HEK293T (cell line): ENCODE data around the gene KLHL22.

Experiments used
- ARNT ChIP-seq: fragments of 450-650 bp; IDR thresholded peaks from 2 replicates; pipeline ENCODE4 v1.6.1; 2017; ENCODE audit warnings: mild to moderate bottlenecking
- CTBP1 ChIP-seq: fragments of 450-650 bp; IDR thresholded peaks from 2 replicates; pipeline ENCODE4 v1.6.1; 2016; ENCODE audit warnings: borderline replicate concordance
- FOXM1 ChIP-seq: fragments of 450-650 bp; IDR thresholded peaks from 2 replicates; pipeline ENCODE4 v1.6.1; 2017; ENCODE audit warnings: mild to moderate bottlenecking, borderline replicate concordance
- HDGF ChIP-seq: fragments of 450-650 bp; IDR thresholded peaks from 2 replicates; pipeline ENCODE4 v1.6.1; 2017; ENCODE audit warnings: antibody characterized with exemption, borderline replicate concordance
- LEF1 ChIP-seq: fragments of 450-650 bp; IDR thresholded peaks from 2 replicates; pipeline ENCODE4 v1.6.1; 2017; ENCODE audit warnings: mild to moderate bottlenecking, borderline replicate concordance
- SP1 ChIP-seq: fragments of 450-650 bp; IDR thresholded peaks from 2 replicates; pipeline ENCODE4 v1.6.1; 2017
- SUZ12 ChIP-seq: fragments of 450-650 bp; IDR thresholded peaks from 2 replicates; pipeline ENCODE4 v1.6.1; 2016; ENCODE audit warnings: mild to moderate bottlenecking
- TARDBP ChIP-seq: fragments of 450-650 bp; IDR thresholded peaks from 2 replicates; pipeline ENCODE4 v1.6.1; 2016
- ZNF384 ChIP-seq: fragments of 450-650 bp; IDR thresholded peaks from 2 replicates; pipeline ENCODE4 v1.6.1; 2016
- TF ChIP-seq, protein P1 (sequence below): fragments of 450-650 bp; IDR thresholded peaks from 2 replicates; pipeline ENCODE4 v1.6.1; 2016

DNA sequence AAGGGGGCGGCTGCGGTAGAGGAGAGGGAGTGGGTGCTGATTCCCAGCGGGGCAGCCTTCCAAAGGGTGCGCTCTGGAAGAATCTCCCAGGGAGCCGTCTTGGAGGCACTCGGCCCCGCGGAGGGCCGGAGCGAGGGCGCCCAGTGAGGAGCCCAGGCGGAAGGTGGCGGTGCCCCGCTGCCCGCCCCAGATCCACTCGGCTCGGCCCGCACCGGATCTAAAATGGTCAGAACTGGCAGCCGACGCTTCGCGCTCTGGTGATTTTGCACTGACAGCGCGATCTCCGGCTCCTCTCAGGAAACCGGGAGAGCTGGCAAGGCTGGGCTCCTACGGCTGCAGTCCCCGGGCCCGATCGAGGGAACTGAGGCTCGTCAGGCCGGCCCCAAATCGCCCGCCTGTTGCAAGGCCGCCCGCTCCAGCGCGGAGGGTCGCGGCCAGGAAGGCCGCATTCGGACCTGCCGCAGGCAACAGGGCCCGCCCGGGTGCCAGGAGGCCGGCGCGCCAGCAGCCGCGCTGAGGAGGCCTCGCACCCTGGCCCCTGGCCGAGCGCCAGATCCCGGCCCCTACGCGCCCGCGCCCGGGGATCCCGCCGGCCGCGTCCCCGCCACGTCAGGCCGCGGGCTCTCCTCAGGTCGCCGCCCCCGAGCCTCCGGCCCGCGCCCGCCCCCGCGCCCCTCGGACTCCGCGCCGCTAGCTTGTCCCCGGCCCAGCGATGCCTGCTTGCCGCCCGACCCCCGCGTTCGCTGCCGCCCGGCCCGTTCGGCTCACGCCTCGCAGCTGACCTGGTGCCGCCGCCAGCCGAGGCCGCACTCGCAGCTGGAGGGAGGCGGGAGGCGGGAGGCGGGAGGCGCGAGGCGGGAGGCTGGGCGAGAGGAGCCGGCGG lies at the start of gene KLHL22:
- no peak for TF ChIP-seq HDGF
- TF ChIP-seq, protein P1, sequence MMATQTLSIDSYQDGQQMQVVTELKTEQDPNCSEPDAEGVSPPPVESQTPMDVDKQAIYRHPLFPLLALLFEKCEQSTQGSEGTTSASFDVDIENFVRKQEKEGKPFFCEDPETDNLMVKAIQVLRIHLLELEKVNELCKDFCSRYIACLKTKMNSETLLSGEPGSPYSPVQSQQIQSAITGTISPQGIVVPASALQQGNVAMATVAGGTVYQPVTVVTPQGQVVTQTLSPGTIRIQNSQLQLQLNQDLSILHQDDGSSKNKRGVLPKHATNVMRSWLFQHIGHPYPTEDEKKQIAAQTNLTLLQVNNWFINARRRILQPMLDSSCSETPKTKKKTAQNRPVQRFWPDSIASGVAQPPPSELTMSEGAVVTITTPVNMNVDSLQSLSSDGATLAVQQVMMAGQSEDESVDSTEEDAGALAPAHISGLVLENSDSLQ = no peak
- TF ChIP-seq ARNT = no peak
- TF ChIP-seq SUZ12 = no peak
- no peak for TF ChIP-seq ZNF384
- TF ChIP-seq FOXM1 = no peak
- TF ChIP-seq SP1 = no peak
- no peak for TF ChIP-seq CTBP1
- no peak for TF ChIP-seq LEF1
- no peak for TF ChIP-seq TARDBP
